Measurements from ENCODE around the gene C1orf159. TPM values are rescaled to one million over a fixed set of nuclear protein-coding genes. Genes with fewer than 3 reads are reported as not detected.

The C1orf159 gene
- total and polyA plus RNA-seq, 10 of the 15 experiments (the other 5 are each of a cell fraction or from before 2014, with no cell fraction given): 0.11 to 23.4 (median 8.0) TPM

- intact Hi-C loops (cut with micrococcal nuclease; ENCODE audit: unreplicated experiment): no loop called here
- peak overlapping the region; percentile 100 for H3K4me2 ChIP-seq (ENCODE audit: control insufficient read depth, insufficient read depth)
- peak overlapping the region; percentile 93 for H3K4me3 ChIP-seq
- ChIA-PET SMC1A (ENCODE audit: uncharacterized antibody, unreplicated experiment) (interaction anchor here (1.5 to 2.0 kb wide), 2 partner anchors 35 to 73 kb away, joined by 3 to 5 read pairs; no protein-coding TSS in a partner anchor), POLR2A (interaction anchor here (0.6 to 1.9 kb wide), 2 partner anchors 11 to 13 kb away, joined by 4 to 5 read pairs; no protein-coding TSS in a partner anchor), CTCF (interaction anchor here (1.0 to 1.5 kb wide), 5 partner anchors 11 to 92 kb away, joined by 3 to 4 read pairs (median 3); no protein-coding TSS in a partner anchor), RAD21 (ENCODE audit: unreplicated experiment) (interaction anchor here (1.1 to 2.5 kb wide), 3 partner anchors 13 to 73 kb away, joined by 3 to 8 read pairs (median 8); no protein-coding TSS in a partner anchor)
- H3K79me2 ChIP-seq (ENCODE audit: control insufficient read depth, insufficient read depth, low read length): no peaks in the 10 kb centered on the region
- no peak for DNase-seq (ENCODE audit: low read depth, low spot score)
- peak; percentile 84 for ATAC-seq
- BruUV-seq (replicated peaks): no TSS peak
- peak overlapping the region; percentile 73 for H3K27ac ChIP-seq (ENCODE audit: control insufficient read depth, insufficient read depth)
- no peaks in the 10 kb centered on the region; the same call in 2 of the 3 replicates for H3K9me3 ChIP-seq (replicated peaks; ENCODE audit: control insufficient read depth, insufficient read depth, low read length)
- H3K36me3 ChIP-seq (ENCODE audit: control insufficient read depth in 2 of 2, insufficient read depth in 2 of 2, low read length in 1 of 2): no peaks in the 10 kb centered on the region
- peak overlapping the region; percentile 74 for H2AFZ ChIP-seq (ENCODE audit: control insufficient read depth, low read depth, low read length)
- H3K9ac ChIP-seq (ENCODE audit: control insufficient read depth, insufficient read depth, low read length): peak overlapping the region; percentile 95
- H3K27me3 ChIP-seq (replicated peaks in 1 of 2; ENCODE audit: control insufficient read depth in 2 of 2, insufficient read depth in 2 of 2, low read length in 1 of 2): no peaks in the 10 kb centered on the region
- FAIRE-seq: no peak
- peaks cover 7% of the 10 kb centered on the region for H3K4me1 ChIP-seq (ENCODE audit: control insufficient read depth, insufficient read depth, low read length)
- in situ Hi-C loops (cut with MboI): no loop called here
- 21% methylated on average over 33 of the region's 46 CpGs for WGBS (ENCODE audit: insufficient coverage, insufficient replicate concordance, low lambda C conversion rate, missing lambda C conversion rate)
- no peaks in the 10 kb centered on the region for H4K20me1 ChIP-seq (ENCODE audit: control insufficient read depth, insufficient read depth)
- peak; percentile 50 for TF ChIP-seq MEF2B (IDR thresholded peaks at IDR 0.05; ENCODE audit: partially characterized antibody, poor library complexity, severe bottlenecking)
- TF ChIP-seq IKZF1 (conservative IDR thresholded peaks at IDR 0.05): peak; percentile 79
- TF ChIP-seq ATF7 (IDR thresholded peaks at IDR 0.05; ENCODE audit: low read depth): no peak
- TF ChIP-seq CBFB (IDR thresholded peaks at IDR 0.05; ENCODE audit: low read depth): no peak
- TF ChIP-seq PRDM15 (CRISPR knock-in tag; IDR thresholded peaks at IDR 0.05): no peak
- TF ChIP-seq ZNF217 (IDR thresholded peaks at IDR 0.05): no peak
- peak; percentile 52; the same call in 1 of the 2 replicates for TF ChIP-seq HDGF (IDR thresholded peaks at IDR 0.05)
- TF ChIP-seq E2F4 (IDR thresholded peaks at IDR 0.05; ENCODE audit: low read depth, low read length): no peak
- TF ChIP-seq RELA (IDR thresholded peaks at IDR 0.05; ENCODE audit: borderline replicate concordance, partially characterized antibody): no peak
- no peak for TF ChIP-seq RAD51 (IDR thresholded peaks at IDR 0.05)
- no peak for TF ChIP-seq SREBF1 (IDR thresholded peaks at IDR 0.05; ENCODE audit: low read length)
- no peak for TF ChIP-seq RAD21 (IDR thresholded peaks at IDR 0.05; ENCODE audit: insufficient read depth, low read depth, low read length)
- no peak for TF ChIP-seq SMARCA5 (IDR thresholded peaks at IDR 0.05)
- TF ChIP-seq ZNF622 (IDR thresholded peaks at IDR 0.05): no peak
- TF ChIP-seq NR2F1 (conservative IDR thresholded peaks at IDR 0.05): 0 out of 2 replicates have a peak, but pooled peaks have one; percentile 50
- TF ChIP-seq HDAC2 (IDR thresholded peaks at IDR 0.05): no peak
- no peak for TF ChIP-seq FOXM1 (IDR thresholded peaks at IDR 0.05; ENCODE audit: low read depth, low read length)
- TF ChIP-seq BACH1 (IDR thresholded peaks at IDR 0.05; ENCODE audit: borderline replicate concordance): 0 out of 2 replicates have a peak, but pooled peaks have one; percentile 24
- TF ChIP-seq KLF5 (IDR thresholded peaks at IDR 0.05; ENCODE audit: partially characterized antibody): no peak
- TF ChIP-seq CREM (IDR thresholded peaks at IDR 0.05; ENCODE audit: low read depth): no peak
- TF ChIP-seq NRF1 (conservative IDR thresholded peaks at IDR 0.05; ENCODE audit: low read depth, low read length): no peak
- no peak for TF ChIP-seq JUNB (IDR thresholded peaks at IDR 0.05)
- no peak for TF ChIP-seq TCF7 (IDR thresholded peaks at IDR 0.05; ENCODE audit: borderline replicate concordance)
These were observed 42.2 kb upstream of the C1orf159 start for GRCh38 chr1:1157914-1158710.

Data from GM12878 (cell line).